ENCODE results near the gene HECTD1.
"Not testable (repeated sequence)": the region's sequence is repeated elsewhere in the genome, so short reads cannot be mapped to it uniquely, and the experiment has no call there.

HECTD1 gene

DNA sequence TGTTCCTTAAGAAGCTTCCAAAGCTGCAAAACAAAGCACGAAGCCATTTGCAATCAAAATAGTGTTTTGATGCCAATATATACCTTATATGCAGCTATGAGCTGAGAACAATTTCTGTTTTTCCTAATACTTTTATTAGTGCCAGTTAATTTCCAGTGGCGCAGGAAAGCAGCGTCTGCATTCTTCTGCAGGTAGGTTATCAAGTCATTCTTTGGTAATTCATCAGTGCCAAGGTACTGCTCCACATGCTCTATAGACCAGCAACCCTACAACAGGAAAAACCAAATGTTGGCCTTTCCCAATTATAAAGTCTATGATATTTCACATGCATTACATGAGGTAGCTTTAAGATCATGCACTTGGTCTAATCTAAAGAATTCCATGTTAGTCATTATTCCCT, 93.8 kb downstream of the HECTD1 start:
- H3K4me3 Mint-ChIP-seq: no peak overlapping the region
- H3K27ac Mint-ChIP-seq: no peak overlapping the region
- H3K9me3 Mint-ChIP-seq: no peaks in the 10 kb centered on the region
- peaks cover 12% of the 10 kb centered on the region for H3K36me3 Mint-ChIP-seq
- H3K4me1 Mint-ChIP-seq: no peaks in the 10 kb centered on the region
- H3K27me3 Mint-ChIP-seq: no peaks in the 10 kb centered on the region

- H3K36me3 Mint-ChIP-seq: peaks cover 15% of the 10 kb centered on the region
- H3K27ac Mint-ChIP-seq: no peak overlapping the region
- H3K4me3 Mint-ChIP-seq: no peak overlapping the region
- peaks cover 3% of the 10 kb centered on the region for H3K4me1 Mint-ChIP-seq
- H3K9me3 Mint-ChIP-seq: no peaks in the 10 kb centered on the region
- H3K27me3 Mint-ChIP-seq: no peaks in the 10 kb centered on the region
These were observed 96.7 kb downstream of the HECTD1 start for GRCh38 chr14:31110872-31111271.

DNA sequence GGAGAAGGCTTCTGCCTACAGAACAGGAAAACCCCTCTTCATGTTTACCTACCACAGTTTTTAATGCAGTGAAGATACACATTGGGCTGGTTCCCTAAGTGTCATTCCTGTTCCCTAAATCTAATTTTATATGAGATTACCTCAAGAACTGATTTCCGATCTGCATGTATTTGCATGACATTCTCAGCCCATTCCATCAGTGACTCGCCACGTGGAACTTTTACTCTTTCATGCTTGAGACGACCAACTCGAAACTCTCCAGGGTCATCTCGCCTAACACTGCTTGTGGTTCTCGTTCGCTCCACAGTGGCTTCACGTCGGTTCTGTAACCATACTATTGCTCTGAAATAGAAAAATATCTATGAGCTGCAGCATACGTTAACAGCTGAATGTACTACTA, 98.3 kb downstream of the HECTD1 start:
- no peaks in the 10 kb centered on the region for H3K27me3 Mint-ChIP-seq
- H3K36me3 Mint-ChIP-seq: peaks cover 20% of the 10 kb centered on the region
- no peak overlapping the region for H3K27ac Mint-ChIP-seq
- H3K9me3 Mint-ChIP-seq: no peaks in the 10 kb centered on the region
- peaks cover 3% of the 10 kb centered on the region for H3K4me1 Mint-ChIP-seq
- no peak overlapping the region for H3K4me3 Mint-ChIP-seq

DNA sequence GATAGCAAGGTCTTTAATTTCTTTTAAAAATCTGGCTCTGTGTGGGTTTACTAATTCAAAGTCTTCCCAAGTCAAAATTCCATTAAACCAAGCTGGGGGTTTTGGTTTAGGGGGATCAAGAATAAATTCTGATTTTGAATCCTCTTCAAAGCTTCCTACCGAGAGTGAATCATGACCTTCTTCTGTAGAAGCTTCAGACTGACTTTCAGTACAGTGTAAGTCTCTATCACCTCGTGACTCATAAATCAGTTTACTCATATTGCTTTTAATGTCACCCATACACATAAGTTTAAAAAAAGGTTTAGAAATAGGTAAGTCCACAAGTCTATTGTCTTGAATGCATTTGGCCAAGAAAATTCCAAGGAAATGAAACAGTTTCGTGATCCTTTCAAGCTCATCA, 100.8 kb downstream of the HECTD1 start:
- Mint-ChIP-seq H3K9me3 (no peaks in the 10 kb centered on the region), H3K27me3 (no peaks in the 10 kb centered on the region), H3K4me1 (peaks cover 3% of the 10 kb centered on the region), H3K36me3 (peaks cover 33% of the 10 kb centered on the region), H3K4me3 (no peak overlapping the region), H3K27ac (peak overlapping the region; percentile 30)

DNA sequence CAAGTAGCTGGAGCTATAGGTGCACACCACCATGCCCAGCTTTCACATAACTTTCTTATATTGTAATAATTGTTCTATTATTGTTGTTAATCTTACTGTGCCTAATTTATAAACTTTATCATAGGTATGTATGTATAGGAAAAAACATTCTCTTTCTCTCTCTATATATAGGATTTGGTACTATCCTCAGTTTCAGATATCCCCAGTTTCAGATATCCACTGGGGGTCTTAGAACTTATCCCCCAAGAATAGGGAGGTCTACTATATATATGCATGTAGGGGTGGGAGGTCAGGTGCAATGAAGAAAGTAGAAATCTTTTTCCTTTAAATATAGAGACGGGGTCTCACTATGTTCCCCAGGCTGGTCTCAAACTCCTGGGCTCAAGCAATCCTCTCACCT, 110.5 kb downstream of the HECTD1 start:
- Mint-ChIP-seq H3K27ac (no peak overlapping the region), H3K36me3 (peaks cover 9% of the 10 kb centered on the region)

GRCh38 chr14:31096255-31096654, 111.3 kb downstream of the HECTD1 start:
- H3K4me3 Mint-ChIP-seq: no peak overlapping the region
- no peaks in the 10 kb centered on the region for H3K9me3 Mint-ChIP-seq
- peak overlapping the region; percentile 74 for H3K27ac Mint-ChIP-seq
- no peaks in the 10 kb centered on the region for H3K27me3 Mint-ChIP-seq
- H3K36me3 Mint-ChIP-seq: peaks cover 7% of the 10 kb centered on the region
- H3K4me1 Mint-ChIP-seq: no peaks in the 10 kb centered on the region

More for the DNA sequence above, 110.5 kb downstream of the HECTD1 start:
- Mint-ChIP-seq H3K27me3 (no peaks in the 10 kb centered on the region), H3K4me1 (no peaks in the 10 kb centered on the region), H3K4me3 (no peak overlapping the region), H3K9me3 (no peaks in the 10 kb centered on the region)

DNA sequence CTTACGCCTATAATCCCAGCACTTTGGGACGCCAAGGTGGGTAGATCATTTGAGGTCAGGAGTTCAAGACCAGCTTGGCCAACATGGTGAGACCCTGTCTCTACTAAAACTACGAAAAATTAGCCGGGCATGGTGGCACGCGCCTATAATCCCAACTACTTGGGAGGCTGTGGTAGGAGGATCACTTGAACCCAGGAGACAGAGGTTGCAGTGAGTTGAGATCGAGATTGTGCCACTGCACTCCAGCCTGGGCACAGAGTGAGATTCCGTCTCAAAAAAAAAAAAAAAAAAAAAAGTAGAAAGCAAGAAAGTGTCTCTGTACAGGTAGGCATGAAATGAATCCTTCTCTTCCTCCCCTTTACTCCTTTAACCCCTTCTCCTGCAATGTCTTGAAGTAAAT, 111.8 kb downstream of the HECTD1 start:
- not testable (repeated sequence) for H3K4me1 Mint-ChIP-seq, H3K9me3 Mint-ChIP-seq, H3K4me3 Mint-ChIP-seq, H3K36me3 Mint-ChIP-seq, H3K27me3 Mint-ChIP-seq
- H3K27ac Mint-ChIP-seq: peak overlapping the region; percentile 74

DNA sequence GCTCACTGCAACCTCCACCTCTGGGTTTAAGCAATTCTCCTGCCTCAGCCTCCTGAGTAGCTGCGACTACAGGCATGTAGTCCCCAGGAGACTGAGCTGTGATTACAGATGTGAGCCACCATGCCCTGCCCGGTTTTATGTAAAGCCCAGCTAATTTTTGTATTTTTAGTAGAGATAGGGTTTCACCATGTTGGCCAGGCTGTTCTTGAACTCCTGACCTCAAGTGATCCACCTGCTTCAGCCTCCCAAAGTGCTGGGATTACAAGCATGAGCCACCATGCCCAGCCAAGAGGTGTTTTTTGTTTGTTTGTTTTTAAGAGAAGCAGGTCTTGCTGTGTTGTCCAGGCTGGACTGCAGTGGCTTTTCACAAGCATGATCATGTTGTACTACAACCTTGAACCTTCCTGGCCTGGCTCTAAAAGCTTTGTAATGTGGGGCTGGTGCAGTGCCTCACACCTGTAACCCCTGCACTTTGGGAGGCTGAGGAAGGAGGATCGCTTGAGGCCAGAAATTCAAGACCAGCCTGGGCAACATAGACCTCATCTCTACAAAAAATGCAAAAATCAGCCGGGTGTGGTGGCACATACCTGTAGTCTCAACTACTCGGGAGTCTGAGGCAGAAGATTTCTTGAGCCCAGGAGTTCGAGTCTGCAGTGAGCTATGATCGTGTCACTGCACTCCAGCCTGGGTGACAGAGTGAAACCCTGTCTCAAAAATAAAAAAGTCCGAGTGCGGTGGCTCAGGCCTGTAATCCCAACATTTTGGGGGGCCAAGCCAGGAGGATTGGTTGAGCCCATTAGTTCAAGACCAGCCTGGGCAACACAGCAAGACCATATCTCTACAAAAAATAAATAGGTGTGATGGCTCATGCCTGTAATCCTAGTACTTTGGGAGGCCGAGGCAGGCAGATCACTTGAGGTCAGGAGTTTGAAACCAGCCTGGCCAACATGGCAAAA, 113.4 kb downstream of the HECTD1 start:
- H3K4me3 Mint-ChIP-seq, H3K27ac Mint-ChIP-seq, H3K9me3 Mint-ChIP-seq, H3K27me3 Mint-ChIP-seq, H3K4me1 Mint-ChIP-seq, H3K36me3 Mint-ChIP-seq: not testable (repeated sequence)

GRCh38 chr14:31092160-31092708, 115.4 kb downstream of the HECTD1 start:
- H3K4me1 Mint-ChIP-seq: no peaks in the 10 kb centered on the region
- H3K27me3 Mint-ChIP-seq: no peaks in the 10 kb centered on the region
- H3K36me3 Mint-ChIP-seq: peaks cover 2% of the 10 kb centered on the region
- H3K27ac Mint-ChIP-seq: peak overlapping the region; percentile 51
- no peaks in the 10 kb centered on the region for H3K9me3 Mint-ChIP-seq
- no peak overlapping the region for H3K4me3 Mint-ChIP-seq

DNA sequence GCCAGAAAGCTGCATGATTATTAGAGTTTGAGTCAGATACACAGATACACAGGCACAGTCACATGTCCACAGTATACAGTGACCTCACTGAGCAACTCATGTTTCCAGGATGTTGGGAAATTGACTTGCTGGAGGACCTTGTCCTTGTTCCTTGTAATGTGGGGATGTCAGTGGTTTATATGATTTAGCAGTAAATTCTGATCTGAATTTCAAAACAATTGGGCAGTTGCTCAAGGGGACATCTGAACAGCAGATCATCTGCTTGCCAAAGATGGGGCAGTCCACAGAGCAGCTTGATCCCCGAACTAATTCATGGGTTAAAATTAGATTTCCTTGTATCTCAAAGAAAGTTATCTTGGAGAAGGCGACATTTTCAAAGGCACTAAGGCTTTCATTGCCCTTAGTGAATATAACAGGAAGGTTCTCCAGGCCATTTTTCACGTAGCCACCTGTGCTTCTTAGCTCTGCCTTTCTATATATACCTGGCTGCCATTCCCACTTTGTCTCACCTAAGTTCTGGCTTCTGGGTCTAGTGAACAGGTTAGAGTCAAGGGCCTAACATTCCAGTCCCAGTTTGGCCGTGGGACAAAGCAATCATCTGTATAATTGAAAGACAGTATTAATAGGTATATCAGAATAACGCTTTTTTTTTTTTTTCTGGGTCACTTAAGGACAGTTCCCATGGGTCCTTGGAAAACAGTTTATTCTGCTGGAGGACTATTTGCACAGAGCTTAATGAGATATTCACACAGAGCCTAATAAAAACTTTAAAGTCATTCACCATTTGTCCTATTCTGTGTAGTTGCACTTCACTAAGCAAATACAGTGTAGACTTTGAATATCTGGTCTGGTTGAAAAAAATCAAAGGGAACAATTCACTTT, 116.5 kb downstream of the HECTD1 start:
- Mint-ChIP-seq H3K9me3 (no peaks in the 10 kb centered on the region), H3K4me3 (no peak overlapping the region), H3K36me3 (peaks cover 2% of the 10 kb centered on the region), H3K27me3 (no peaks in the 10 kb centered on the region), H3K4me1 (no peaks in the 10 kb centered on the region), H3K27ac (no peak overlapping the region)

- not testable (repeated sequence) for H3K9me3 Mint-ChIP-seq, H3K36me3 Mint-ChIP-seq, H3K4me3 Mint-ChIP-seq, H3K27me3 Mint-ChIP-seq, H3K27ac Mint-ChIP-seq, H3K4me1 Mint-ChIP-seq
These were observed 121.1 kb downstream of the HECTD1 start for GRCh38 chr14:31086466-31086865.

GRCh38 chr14:31085027-31085426, 122.6 kb downstream of the HECTD1 start:
- Mint-ChIP-seq H3K36me3 (peaks cover 4% of the 10 kb centered on the region), H3K9me3 (no peaks in the 10 kb centered on the region), H3K4me1 (no peaks in the 10 kb centered on the region), H3K4me3 (no peak overlapping the region), H3K27me3 (no peaks in the 10 kb centered on the region), H3K27ac (no peak overlapping the region)

DNA sequence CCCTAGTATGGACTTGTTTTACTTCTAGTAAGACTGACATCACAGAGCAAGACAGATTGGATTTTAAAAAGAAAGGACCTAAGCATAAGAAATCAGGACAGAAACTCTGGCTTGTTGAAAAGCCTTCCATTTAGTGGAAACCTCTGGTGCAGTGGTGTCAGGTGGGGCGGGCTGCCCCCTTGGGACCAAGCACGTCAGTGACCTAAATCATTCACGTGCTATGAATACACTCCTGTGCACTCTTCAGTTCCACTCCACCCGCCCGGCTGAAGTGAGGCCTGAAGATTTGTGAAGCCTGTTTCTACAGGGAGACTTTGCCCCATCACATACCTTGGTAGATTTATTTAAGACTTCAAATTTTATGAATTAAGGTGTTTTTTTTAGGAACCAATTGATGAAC, 123.2 kb downstream of the HECTD1 start:
- no peak overlapping the region for H3K27ac Mint-ChIP-seq
- H3K36me3 Mint-ChIP-seq: peaks cover 4% of the 10 kb centered on the region

DNA sequence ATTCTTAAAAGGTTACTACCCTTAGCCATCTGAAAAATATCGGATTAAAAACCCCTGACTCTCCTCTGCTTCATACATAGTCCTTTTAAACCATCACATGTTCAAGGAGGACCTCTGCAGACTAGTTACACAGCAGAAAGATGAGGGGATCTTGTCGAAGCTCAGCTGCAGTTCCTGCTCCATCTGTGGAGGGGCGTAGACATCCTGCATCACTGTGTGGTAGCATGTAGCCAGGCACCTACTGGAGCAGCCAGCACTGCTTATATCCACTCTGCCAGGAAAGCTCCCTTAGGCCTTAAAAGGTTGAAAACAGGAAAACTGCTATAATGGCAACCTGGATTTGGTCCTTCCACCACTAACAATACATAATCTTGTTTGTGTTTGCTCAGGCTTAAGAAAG, 123.8 kb downstream of the HECTD1 start:
- Mint-ChIP-seq H3K27me3 (no peaks in the 10 kb centered on the region), H3K4me3 (no peak overlapping the region), H3K9me3 (no peaks in the 10 kb centered on the region), H3K4me1 (no peaks in the 10 kb centered on the region), H3K36me3 (peaks cover 4% of the 10 kb centered on the region), H3K27ac (no peak overlapping the region)

More for the DNA sequence above, 123.2 kb downstream of the HECTD1 start:
- Mint-ChIP-seq H3K9me3 (no peaks in the 10 kb centered on the region), H3K4me3 (no peak overlapping the region), H3K4me1 (no peaks in the 10 kb centered on the region), H3K27me3 (no peaks in the 10 kb centered on the region)

DNA sequence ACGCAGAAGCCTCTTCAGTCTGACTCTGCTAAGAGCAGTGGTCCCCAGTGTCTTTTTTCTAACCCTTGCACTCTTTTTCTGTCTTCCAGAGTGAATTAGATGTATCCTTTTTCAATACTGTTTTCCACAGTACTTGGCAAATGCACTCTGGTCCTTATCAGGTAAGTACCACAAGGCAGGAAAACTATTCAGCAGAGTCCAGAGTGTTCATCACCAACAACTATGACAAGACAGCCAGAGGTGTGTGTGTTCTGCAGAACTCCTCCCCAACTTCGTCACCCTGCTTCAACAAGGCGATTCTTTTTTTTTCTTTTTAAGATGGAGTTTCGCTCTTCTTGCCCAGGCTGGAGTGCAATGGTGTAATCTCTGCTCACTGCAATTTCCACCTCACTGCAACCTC, 127.1 kb downstream of the HECTD1 start:
- H3K27me3 Mint-ChIP-seq: no peaks in the 10 kb centered on the region
- no peaks in the 10 kb centered on the region for H3K9me3 Mint-ChIP-seq
- H3K4me1 Mint-ChIP-seq: no peaks in the 10 kb centered on the region
- H3K4me3 Mint-ChIP-seq: no peak overlapping the region
- H3K36me3 Mint-ChIP-seq: peaks cover 5% of the 10 kb centered on the region
- H3K27ac Mint-ChIP-seq: peak overlapping the region; percentile 30

- no peak overlapping the region for H3K4me3 Mint-ChIP-seq
- no peak overlapping the region for H3K27ac Mint-ChIP-seq
- H3K36me3 Mint-ChIP-seq: peaks cover 9% of the 10 kb centered on the region
- H3K4me1 Mint-ChIP-seq: no peaks in the 10 kb centered on the region
- H3K9me3 Mint-ChIP-seq: no peaks in the 10 kb centered on the region
- no peaks in the 10 kb centered on the region for H3K27me3 Mint-ChIP-seq
These were observed 127.5 kb downstream of the HECTD1 start for GRCh38 chr14:31080056-31080455.

Measured in activated naive CD4-positive, alpha-beta T cell treated with anti-CD3 and anti-CD28 coated beads, Interleukin-2, amount 50 U/mL, for 24 hours (primary cell).